HepG2 (cell line): ENCODE measurements around the gene KCNMA1. TPM values are rescaled to one million over a fixed set of nuclear protein-coding genes. Genes with fewer than 3 reads are reported as not detected.

ENCODE experiments used
- ATAC-seq: fragments of 200-7000 bp; cut with Tn5 transposase; 3 replicates; pipeline ENCODE4 v1.9.1; 2020; ENCODE audit warnings: mild to moderate bottlenecking, moderate library complexity
- BruUV-seq: library from RNA; stranded (reverse); fragments of 400-500 nt; replicated peaks from 2 replicates; lab custom pipeline; 2021; lab: Mats Ljungman, UMichigan
- CTCF ChIA-PET: fragments of 300-600 bp; formaldehyde crosslinking; extraction: SDS; loops from one replicate; lab custom pipeline; 2021; ENCODE audit warnings: low total read pairs, inconsistent platforms, low intra/inter-chr PET ratio; lab: Yijun Ruan, JAX
- POLR2A ChIA-PET: fragments of 350-600 bp; sonication (Branson Sonifier 250); formaldehyde crosslinking; loops from one replicate; lab custom pipeline; 2020; ENCODE audit warnings: antibody characterized with exemption, inconsistent platforms; lab: Yijun Ruan, JAX
- DNase-seq: peaks from one replicate; pipeline ENCODE4 v3.0.0-alpha.2; 2015; ENCODE audit warnings: low spot score
- FAIRE-seq: peaks from 3 replicates; lab custom pipeline; 2011; peaks lifted over from hg19 to GRCh38; lab: Jason Lieb, UNC
- H2AFZ ChIP-seq: one replicate; pipeline ENCODE4 v1.6.1; 2011; ENCODE audit warnings: low read length, inconsistent platforms
- H3K27ac ChIP-seq: fragments of 300-600 bp; 3 replicates; pipeline ENCODE4 v1.8.0; 2011; ENCODE audit warnings: mixed run types, mild to moderate bottlenecking, mixed read lengths, low read length, inconsistent platforms; ENCODE audit not compliant: insufficient read depth; ENCODE audit errors: extremely low read length
- H3K27me3 ChIP-seq, 2 experiments: fragments of 200-600 bp in 1 of 2; 2 replicates in 1 of 2; 3 replicates in 1 of 2; pipeline versions ENCODE4 v1.6.0 to v1.8.0; 2011; ENCODE audit warnings: low read length in 2 of 2, mild to moderate bottlenecking in 2 of 2, moderate library complexity in 2 of 2, inconsistent platforms in 1 of 2; ENCODE audit not compliant: insufficient read depth in 2 of 2, control insufficient read depth in 1 of 2
- H3K36me3 ChIP-seq, 2 experiments: fragments of 200-600 bp in 1 of 2; replicated peaks in 1 of 2; 2 replicates in 1 of 2; 3 replicates in 1 of 2; pipeline versions ENCODE4 v1.5.1 to v1.8.0; 2011; ENCODE audit warnings: low read length in 2 of 2, inconsistent platforms in 1 of 2; ENCODE audit not compliant: insufficient read depth in 2 of 2, control insufficient read depth in 1 of 2
- H3K4me1 ChIP-seq: 2 replicates; pipeline ENCODE4 v1.5.1; 2012; ENCODE audit warnings: low read length, inconsistent platforms; ENCODE audit not compliant: insufficient read depth
- H3K4me2 ChIP-seq: 2 replicates; pipeline ENCODE4 v1.6.0; 2011; ENCODE audit warnings: low read depth, low read length, inconsistent platforms
- H3K4me3 ChIP-seq, 3 experiments: fragments of 200-600 bp in 1 of 3; sonication (generic), shearing (Covaris generic) in 1 of 3; replicated peaks in 1 of 3; 2 replicates each; pipeline ENCODE4 v1.5.1; 2011 to 2016; ENCODE audit warnings: low read length in 3 of 3, inconsistent platforms in 2 of 3, low read depth in 2 of 3, mild to moderate bottlenecking in 2 of 3, control low read depth in 1 of 3, mixed read lengths in 1 of 3; ENCODE audit not compliant: insufficient read depth in 1 of 3
- H3K79me2 ChIP-seq: one replicate; pipeline ENCODE4 v1.6.1; 2011; ENCODE audit warnings: low read length, inconsistent platforms; ENCODE audit not compliant: insufficient read depth
- H3K9ac ChIP-seq: 2 replicates; pipeline ENCODE4 v1.6.0; 2011; ENCODE audit warnings: mild to moderate bottlenecking, low read depth, low read length, inconsistent platforms; ENCODE audit not compliant: insufficient read depth
- H3K9me3 ChIP-seq: 2 replicates; pipeline ENCODE4 v1.5.1; 2012; ENCODE audit warnings: mild to moderate bottlenecking, low read length
- H4K20me1 ChIP-seq: 2 replicates; pipeline ENCODE4 v1.6.0; 2011; ENCODE audit warnings: inconsistent platforms, mild to moderate bottlenecking, low read length, moderate library complexity; ENCODE audit not compliant: insufficient read depth
- AGO1 ChIP-seq: fragments of 200-400 bp; formaldehyde crosslinking; IDR thresholded peaks from 2 replicates; pipeline ENCODE4 v1.6.1; 2017; ENCODE audit warnings: mild to moderate bottlenecking, low read depth, low read length, moderate library complexity; ENCODE audit not compliant: poor library complexity, severe bottlenecking
- E2F5 ChIP-seq: sonication (generic); formaldehyde crosslinking; conservative IDR thresholded peaks from 2 replicates; pipeline ENCODE4 v1.4.0; 2020; ENCODE audit warnings: missing genetic modification reagents
- MIER2 ChIP-seq: IDR thresholded peaks from 2 replicates; pipeline ENCODE4 v1.6.1; 2016; ENCODE audit warnings: missing biosample characterization, missing genetic modification reagents
- RXRB ChIP-seq: IDR thresholded peaks from 2 replicates; pipeline ENCODE4 v1.6.1; 2016; ENCODE audit warnings: borderline replicate concordance, missing genetic modification reagents, missing compliant biosample characterization
- SOX6 ChIP-seq, 2 experiments: fragments of 450-650 bp in 1 of 2; sonication (generic) in 1 of 2; formaldehyde crosslinking in 1 of 2; IDR thresholded peaks; 2 replicates each; pipeline versions ENCODE4 v1.4.0 to v1.6.1; 2017 to 2020; ENCODE audit warnings: antibody characterized with exemption in 1 of 2, mild to moderate bottlenecking in 1 of 2, missing genetic modification reagents in 1 of 2
- ZBTB14 ChIP-seq: sonication (generic); formaldehyde crosslinking; IDR thresholded peaks from 2 replicates; pipeline ENCODE4 v1.4.0; 2020; ENCODE audit warnings: missing genetic modification reagents
- ZBTB39 ChIP-seq: sonication (generic); formaldehyde crosslinking; IDR thresholded peaks from 2 replicates; pipeline ENCODE4 v1.5.0; 2020; ENCODE audit warnings: missing genetic modification reagents
- ZC3H4 ChIP-seq: sonication (generic); formaldehyde crosslinking; IDR thresholded peaks from 2 replicates; pipeline ENCODE4 v1.4.0; 2020; ENCODE audit warnings: missing genetic modification reagents, borderline replicate concordance
- ZEB1 ChIP-seq: IDR thresholded peaks from 2 replicates; pipeline ENCODE4 v1.6.1; 2012; ENCODE audit warnings: mild to moderate bottlenecking, low read depth, inconsistent platforms; ENCODE audit not compliant: insufficient replicate concordance
- ZNF136 ChIP-seq: sonication (generic); formaldehyde crosslinking; IDR thresholded peaks from 2 replicates; pipeline ENCODE4 v1.8.1; 2022; ENCODE audit warnings: low read depth, mild to moderate bottlenecking, moderate library complexity, missing genetic modification reagents
- ZNF572 ChIP-seq: sonication (generic); formaldehyde crosslinking; IDR thresholded peaks from 2 replicates; pipeline ENCODE4 v1.5.1; 2020; ENCODE audit warnings: mild to moderate bottlenecking, missing genetic modification reagents
- ZNF576 ChIP-seq: sonication (generic); formaldehyde crosslinking; IDR thresholded peaks from 2 replicates; pipeline ENCODE4 v1.4.0; 2020; ENCODE audit warnings: mild to moderate bottlenecking, missing genetic modification reagents
- ZNF780A ChIP-seq: sonication (generic); formaldehyde crosslinking; IDR thresholded peaks from 2 replicates; pipeline ENCODE4 v1.8.0; 2022; ENCODE audit warnings: mild to moderate bottlenecking, missing genetic modification reagents, moderate library complexity
- WGBS: methylation state at CpG from one replicate; pipeline ENCODE4 v1.1.6; 2017; ENCODE audit warnings: low lambda C conversion rate; 5-methylcytosine and 5-hydroxymethylcytosine counted together
- in situ Hi-C: cut with HindIII; loops from 2 replicates; pipeline ENCODE4 v1.10.0; 2017; ENCODE audit warnings: low pct_unique_long_range_greater_than_20kb; ENCODE audit not compliant: extremely low pct_ligation_motif_present
- intact Hi-C: fragments of 100-400 bp; cut with micrococcal nuclease; formaldehyde crosslinking; loops from one replicate; pipeline ENCODE4 v1.10.0; 2022; ENCODE audit not compliant: unreplicated experiment
- polyA plus RNA-seq, 8 experiments: library from polyadenylated mRNA; depleted of rRNA in 3 of 8; stranded (reverse) in 7 of 8; unstranded in 1 of 8; fragments of >200 nt; fragmentation: Illumina TruSeq in 4 of 8; extraction: Trizol in 4 of 8; gene quantifications; 2 replicates each; pipeline versions ENCODE4 v1.2.1 to v1.2.3, GENCODE V29; 2011 to 2016; ENCODE audit warnings: low read depth in 4 of 8, missing spikeins in 1 of 8, mixed read lengths in 1 of 8; ENCODE audit not compliant: insufficient read depth in 1 of 8
- total RNA-seq, 5 experiments: library from RNA; depleted of rRNA; stranded (reverse); fragments of >200 nt; fragmentation: Illumina TruSeq; extraction: Trizol; gene quantifications; 2 replicates each; pipeline ENCODE4 v1.2.3, GENCODE V29; 2016; ENCODE audit warnings: low read depth in 1 of 5

KCNMA1 gene
- total and polyA plus RNA-seq, 2 of the 13 experiments (the other 11 are each of a cell fraction or from before 2014, with no cell fraction given): 0.02 TPM; not detected in 1

GRCh38 chr10:77360835-77361234 is 276.8 kb downstream of the KCNMA1 start:
- TF ChIP-seq MIER2 (CRISPR knock-in tag) (no peak), ZNF136 (CRISPR knock-in tag) (no peak), RXRB (no peak), SOX6 (IDR thresholded peaks at IDR 0.05) (no peak), SOX6 (CRISPR knock-in tag; IDR thresholded peaks at IDR 0.05) (no peak), ZNF780A (CRISPR knock-in tag) (no peak), ZC3H4 (CRISPR knock-in tag) (no peak), E2F5 (CRISPR knock-in tag) (no peak), ZBTB39 (CRISPR knock-in tag) (no peak), ZBTB14 (no peak), ZNF576 (CRISPR knock-in tag) (no peak), AGO1 (no peak), ZEB1 (no peak), ZNF572 (CRISPR knock-in tag) (no peak)
- BruUV-seq: no TSS peak
- DNase-seq (no peak), FAIRE-seq (no peak), ATAC-seq (no peak)
- 22% methylated on average over 3 of the region's 5 CpGs for WGBS
- Histone ChIP-seq H3K4me1 (no peaks in the 10 kb centered on the region), H3K36me3 (no peaks in the 10 kb centered on the region), H4K20me1 (no peaks in the 10 kb centered on the region), H2AFZ (no peak overlapping the region), H3K27me3 (peaks cover 0 to 4% of the 10 kb centered on the region in 2 experiments; a peak in 2 of 5 replicates), H3K4me3 (no peak overlapping the region), H3K9ac (no peak overlapping the region), H3K9me3 (no peaks in the 10 kb centered on the region), H3K27ac (no peak overlapping the region), H3K79me2 (no peaks in the 10 kb centered on the region), H3K4me2 (no peak overlapping the region)
- ChIA-PET POLR2A (no interaction called here), CTCF (no interaction called here)
- intact Hi-C loops (no loop called here), in situ Hi-C loops (no loop called here)
